ENCODE data around the gene KLHL14.
A peak's percentile ranks its signal among the peaks of the same experiment; 100 is the strongest.
"Not testable (repeated sequence)": the region's sequence is repeated elsewhere in the genome, so short reads cannot be mapped to it uniquely, and the experiment has no call there.

The KLHL14 gene, protein sequence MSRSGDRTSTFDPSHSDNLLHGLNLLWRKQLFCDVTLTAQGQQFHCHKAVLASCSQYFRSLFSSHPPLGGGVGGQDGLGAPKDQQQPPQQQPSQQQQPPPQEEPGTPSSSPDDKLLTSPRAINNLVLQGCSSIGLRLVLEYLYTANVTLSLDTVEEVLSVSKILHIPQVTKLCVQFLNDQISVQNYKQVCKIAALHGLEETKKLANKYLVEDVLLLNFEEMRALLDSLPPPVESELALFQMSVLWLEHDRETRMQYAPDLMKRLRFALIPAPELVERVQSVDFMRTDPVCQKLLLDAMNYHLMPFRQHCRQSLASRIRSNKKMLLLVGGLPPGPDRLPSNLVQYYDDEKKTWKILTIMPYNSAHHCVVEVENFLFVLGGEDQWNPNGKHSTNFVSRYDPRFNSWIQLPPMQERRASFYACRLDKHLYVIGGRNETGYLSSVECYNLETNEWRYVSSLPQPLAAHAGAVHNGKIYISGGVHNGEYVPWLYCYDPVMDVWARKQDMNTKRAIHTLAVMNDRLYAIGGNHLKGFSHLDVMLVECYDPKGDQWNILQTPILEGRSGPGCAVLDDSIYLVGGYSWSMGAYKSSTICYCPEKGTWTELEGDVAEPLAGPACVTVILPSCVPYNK

GRCh38 chr18:32772581-32773381 is at the start of gene KLHL14:
Gene KLHL14, minus strand, starts transcription at chr18:32773023. Its CDS starts 2,432 bp downstream, at chr18:32770591.
- DNase-seq (ENCODE audit: low spot score), result no peak

- no peak for DNase-seq (ENCODE audit: low spot score)
Measured at GRCh38 chr18:32822197-32822596, 49.4 kb upstream of the KLHL14 start.

GRCh38 chr18:32815881-32816280 is 43.1 kb upstream of the KLHL14 start:
- DNase-seq (ENCODE audit: low spot score), result no peak

DNA sequence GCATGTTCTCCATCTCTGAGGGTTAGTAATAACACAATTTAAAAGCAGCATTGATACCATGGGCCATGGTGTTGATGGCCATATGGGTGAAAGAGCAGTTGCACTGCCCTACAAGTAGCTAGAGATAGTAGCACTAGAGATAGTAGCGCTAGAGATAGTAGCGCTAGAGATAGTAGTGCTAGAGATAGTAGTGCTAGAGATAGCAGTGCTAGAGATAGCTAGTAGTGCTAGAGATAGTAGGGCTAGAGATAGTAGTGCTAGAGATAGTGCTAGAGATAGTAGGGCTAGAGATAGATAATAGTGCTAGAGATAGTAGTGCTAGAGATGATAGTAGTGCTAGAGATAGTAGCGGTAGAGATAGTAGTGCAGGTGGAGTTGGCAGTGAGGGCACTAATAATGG is 39.5 kb upstream of the KLHL14 start:
- DNase-seq (ENCODE audit: low spot score), result no peak

GRCh38 chr18:32810314-32810713 is 37.5 kb upstream of the KLHL14 start:
- DNase-seq (ENCODE audit: low spot score), result no peak

GRCh38 chr18:32805354-32805753 is 32.5 kb upstream of the KLHL14 start:
- no peak for DNase-seq (ENCODE audit: low spot score)

DNA sequence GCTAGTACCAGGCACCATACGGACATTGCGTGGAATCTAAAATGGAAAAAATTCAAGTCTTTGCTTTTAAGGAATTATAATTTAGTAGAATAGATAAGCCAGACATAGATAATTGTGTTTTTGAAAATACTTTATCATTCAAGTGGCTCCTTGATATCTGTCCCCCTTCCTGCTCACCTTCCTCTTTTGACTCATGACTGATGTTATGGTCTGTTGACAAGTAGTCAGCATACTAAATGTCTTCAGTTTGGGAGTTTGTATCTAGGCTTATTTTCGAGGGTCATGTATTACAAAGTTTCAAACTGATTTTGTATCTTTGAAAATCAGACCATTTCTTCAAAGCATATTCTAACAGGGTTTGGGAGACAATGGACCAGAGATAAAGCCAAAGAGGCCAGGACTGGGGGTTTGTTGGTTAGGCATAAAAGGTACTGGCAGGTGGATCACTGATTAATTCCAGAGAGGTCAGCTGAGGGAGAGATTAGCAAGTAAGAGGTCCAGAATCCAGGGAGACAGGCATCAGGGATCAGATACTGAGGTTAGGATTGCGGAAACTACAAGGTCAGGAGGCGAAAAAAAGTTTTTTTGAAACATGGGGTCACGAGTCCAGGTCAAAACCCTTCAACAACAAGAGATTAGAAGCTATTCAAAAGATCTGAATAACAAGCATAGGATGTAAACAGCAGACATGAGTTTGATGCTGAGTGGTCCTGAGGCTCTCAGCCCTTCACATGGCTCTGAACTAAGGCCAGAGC is 31.5 kb upstream of the KLHL14 start:
- no peak for DNase-seq (ENCODE audit: low spot score)

- no peak for DNase-seq (ENCODE audit: low spot score)
Measured at GRCh38 chr18:32803568-32803967, 30.7 kb upstream of the KLHL14 start.

DNA sequence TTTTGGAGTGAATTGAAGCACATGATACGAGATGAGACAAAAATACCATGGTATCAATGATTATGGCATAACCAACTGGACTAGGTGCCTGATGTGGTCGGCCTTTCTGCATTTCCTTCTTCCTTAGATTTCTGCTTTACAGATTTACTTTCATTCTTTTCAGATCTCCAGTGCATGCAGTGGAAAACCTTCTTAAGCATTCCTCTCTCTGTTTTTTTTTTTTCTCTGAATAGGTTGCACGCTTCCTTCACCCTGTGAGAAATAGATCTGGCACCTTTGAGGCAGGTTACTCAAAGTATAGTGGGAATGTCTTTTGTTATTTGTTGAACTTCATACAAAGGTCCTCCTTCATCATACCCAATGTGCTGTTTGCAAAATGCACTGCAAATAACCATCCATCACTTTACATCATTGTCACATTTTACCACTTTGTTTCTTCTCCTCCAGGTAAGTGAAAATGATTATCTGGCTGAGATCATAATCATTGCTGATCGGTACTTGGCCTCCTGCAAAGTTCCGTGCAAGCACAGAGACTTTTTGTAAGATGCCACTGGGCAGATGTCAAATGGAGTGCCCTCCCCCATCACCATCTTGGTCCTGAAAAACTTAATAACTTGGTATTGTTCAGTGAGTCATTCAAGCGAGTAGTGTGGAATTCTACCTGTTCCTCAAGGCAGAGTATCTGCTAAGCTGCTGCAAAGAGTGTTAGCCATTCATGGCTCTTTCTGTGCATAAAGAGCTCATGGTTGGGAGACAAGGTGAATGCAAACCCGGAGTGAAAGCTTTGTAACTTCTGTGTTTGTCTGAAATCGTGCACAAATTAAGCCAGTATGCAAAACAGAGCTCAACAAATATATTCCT is 30.0 kb upstream of the KLHL14 start:
- DNase-seq (ENCODE audit: low spot score), result no peak

GRCh38 chr18:32801228-32801627 is 28.4 kb upstream of the KLHL14 start:
- no peak for DNase-seq (ENCODE audit: low spot score)

- no peak for DNase-seq (ENCODE audit: low spot score)
Measured at GRCh38 chr18:32798209-32798960, 25.6 kb upstream of the KLHL14 start.

GRCh38 chr18:32794667-32795066 is 21.8 kb upstream of the KLHL14 start:
- not testable (repeated sequence) for DNase-seq (ENCODE audit: low spot score)

DNA sequence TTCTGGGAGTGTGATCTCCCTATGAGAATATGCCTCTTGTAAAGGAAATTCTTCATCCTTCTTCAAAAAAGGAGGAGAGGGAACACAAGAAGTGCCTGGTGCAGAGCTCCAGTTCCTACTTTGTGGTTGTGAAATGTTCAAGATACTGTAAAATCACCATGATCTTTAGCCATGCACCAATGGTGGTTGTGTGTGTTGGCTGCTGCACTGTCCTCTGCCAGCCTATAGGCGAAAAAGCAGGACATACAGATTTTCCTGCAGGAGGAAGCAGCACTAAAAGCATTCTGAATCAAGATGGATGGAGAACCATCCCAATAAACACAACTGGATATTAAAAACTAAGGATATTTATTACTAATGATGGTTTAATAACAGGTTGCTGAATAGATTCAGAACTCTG is 6.2 kb upstream of the KLHL14 start:
- DNase-seq (ENCODE audit: low spot score), result no peak

DNA sequence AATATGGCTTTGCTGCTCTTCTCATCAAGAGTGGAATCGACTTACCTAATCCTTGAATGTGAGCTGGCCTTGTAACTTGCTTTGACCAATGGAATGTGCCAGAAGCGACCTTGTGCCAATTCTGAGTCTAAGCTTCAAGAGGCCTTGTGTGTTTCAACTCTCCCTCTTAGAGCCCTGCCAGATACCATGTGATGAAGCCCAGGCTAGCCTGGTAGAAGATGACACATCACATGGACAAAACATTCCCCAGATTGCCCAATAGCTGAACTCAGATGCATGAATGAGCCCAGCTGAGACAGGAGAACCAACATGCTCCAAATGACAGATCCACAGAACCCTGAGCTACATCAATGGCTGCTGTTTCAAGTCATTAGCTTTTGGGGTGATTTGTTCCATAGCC is 4.2 kb upstream of the KLHL14 start:
- no peak for DNase-seq (ENCODE audit: low spot score)

DNA sequence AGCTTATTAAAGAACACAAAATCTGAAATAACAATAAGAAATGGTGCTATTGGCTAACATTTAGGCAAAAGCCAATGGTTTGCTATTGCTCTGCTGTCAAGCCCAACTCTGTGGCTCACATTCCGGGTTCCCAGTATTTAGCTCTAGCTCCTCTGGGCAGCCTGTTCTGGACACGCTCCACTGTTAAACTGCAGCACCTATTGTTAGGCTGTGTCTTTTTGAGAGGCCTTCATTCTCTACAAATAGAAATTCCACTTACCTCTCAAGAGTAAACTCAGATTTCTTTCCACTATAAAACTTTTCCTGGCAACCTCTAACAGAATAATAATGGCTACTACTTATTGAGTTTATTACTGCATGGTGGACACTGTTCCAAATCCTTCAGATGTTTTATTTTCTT is 3.7 kb upstream of the KLHL14 start:
- no peak for DNase-seq (ENCODE audit: low spot score)

DNA sequence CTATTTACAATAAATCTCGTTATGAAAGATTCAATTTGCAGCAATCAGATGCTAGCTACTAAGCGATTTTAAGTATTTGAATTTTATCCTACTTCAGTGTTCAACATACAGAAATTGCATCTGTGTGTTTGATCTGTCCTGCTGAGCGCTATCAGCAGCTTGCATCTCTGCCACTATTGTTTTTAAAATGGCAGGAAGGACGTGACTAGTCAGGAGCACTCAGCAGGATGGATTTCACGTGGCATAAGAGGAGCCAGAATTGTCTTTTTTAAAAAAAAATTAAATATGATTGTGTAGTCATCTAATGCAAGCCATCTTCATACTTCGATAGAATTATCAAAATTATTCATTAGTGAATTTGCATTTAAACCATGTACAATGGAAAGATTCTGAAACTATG is 2.8 kb upstream of the KLHL14 start:
- peak; percentile 84 for DNase-seq (ENCODE audit: low spot score)

DNA sequence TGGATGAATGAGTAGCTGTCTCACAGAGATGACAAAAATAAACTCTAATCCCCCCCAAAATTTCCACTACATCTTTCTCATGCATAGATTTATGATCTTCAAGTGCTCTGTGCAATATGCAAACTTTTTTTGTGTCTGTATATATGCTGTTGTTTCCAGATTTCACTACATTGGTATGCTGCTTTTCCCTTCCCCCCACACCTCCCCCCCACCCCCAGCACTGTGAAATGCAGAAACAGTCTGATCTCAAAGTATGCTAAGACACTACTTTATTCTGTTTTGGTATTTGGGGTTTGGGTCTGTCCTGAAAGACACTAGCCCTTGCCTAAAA is 524 bp upstream of the KLHL14 start:
- DNase-seq (ENCODE audit: low spot score), result no peak

GRCh38 chr18:32771871-32772580 is 797 bp downstream of the KLHL14 start:
- DNase-seq (ENCODE audit: low spot score), result no peak

DNA sequence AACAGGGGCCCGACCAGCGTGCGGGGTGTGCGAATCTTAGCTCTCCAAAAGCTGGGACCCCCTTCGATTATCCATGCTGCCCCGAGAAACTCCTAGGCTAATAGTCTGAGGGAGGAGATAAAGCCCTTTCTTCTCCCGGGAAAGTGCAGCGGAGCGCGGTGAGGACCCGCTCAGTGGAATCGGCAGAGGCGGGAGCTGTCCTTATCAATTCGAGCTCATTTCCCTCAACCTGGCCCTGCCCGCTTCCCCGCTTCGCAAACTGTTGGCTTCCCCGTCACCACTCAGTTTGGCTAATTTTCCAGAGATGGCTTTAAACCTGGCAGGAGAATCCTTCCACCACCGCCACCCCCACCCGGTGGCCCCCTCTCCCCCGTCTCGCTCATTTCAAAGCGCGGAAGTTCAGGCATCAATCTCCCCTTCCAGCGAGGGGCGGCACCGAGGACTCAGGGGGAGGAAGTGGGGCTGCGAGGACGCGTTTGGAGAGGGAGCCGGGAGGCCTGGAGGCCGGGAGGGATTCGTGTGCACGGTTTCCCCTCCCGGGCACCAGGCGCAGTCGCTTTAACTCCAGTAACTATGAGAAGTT is 1.6 kb downstream of the KLHL14 start:
- no peak for DNase-seq (ENCODE audit: low spot score)
